Measurements from ENCODE around the gene NSD1. TPM values are rescaled to one million over a fixed set of nuclear protein-coding genes. Genes with fewer than 3 reads are reported as not detected.
A peak's percentile ranks its signal among the peaks of the same experiment; 100 is the strongest.

NSD1 gene
- total RNA-seq, 1 donor from 2014 or later: 103 TPM

- DNase-seq: no peak
- H3K4me1 Mint-ChIP-seq: no peaks in the 10 kb centered on the region
- intact Hi-C loops (cut with micrococcal nuclease): no loop called here
- no peak overlapping the region for H3K27ac Mint-ChIP-seq
- no peaks in the 10 kb centered on the region for H3K36me3 Mint-ChIP-seq (ENCODE audit: low read depth)
- H3K4me3 Mint-ChIP-seq: no peak overlapping the region
- no peaks in the 10 kb centered on the region for H3K9me3 Mint-ChIP-seq
- peaks cover 2% of the 10 kb centered on the region for H3K27me3 Mint-ChIP-seq
Observed at GRCh38 chr5:177105691-177106476, 27.7 kb upstream of the NSD1 start.

DNA sequence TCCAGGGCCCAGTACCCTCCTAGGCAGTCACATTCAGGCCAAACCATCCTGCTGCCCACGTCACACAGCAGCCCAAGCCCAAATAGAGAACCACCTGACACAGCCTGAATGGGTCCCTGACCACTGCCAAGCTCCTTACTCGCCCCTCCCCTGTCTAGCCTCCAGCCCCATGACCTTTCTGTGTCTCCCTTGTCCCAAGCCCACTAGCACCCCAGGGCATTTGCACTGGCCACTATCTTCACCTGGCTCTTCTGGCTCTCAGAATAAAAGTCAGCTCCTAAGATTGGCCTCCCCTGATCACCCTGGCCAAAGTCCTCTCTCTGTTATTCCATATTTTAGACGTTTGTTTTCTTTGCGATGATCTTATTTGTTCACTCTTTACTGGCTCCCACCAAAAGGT lies 26.4 kb upstream of the NSD1 start:
- Mint-ChIP-seq H3K36me3 (ENCODE audit: low read depth) (no peaks in the 10 kb centered on the region), H3K4me1 (peaks cover 2% of the 10 kb centered on the region), H3K9me3 (no peaks in the 10 kb centered on the region), H3K27me3 (peaks cover 2% of the 10 kb centered on the region), H3K4me3 (no peak overlapping the region), H3K27ac (no peak overlapping the region)
- DNase-seq: no peak
- intact Hi-C loops (cut with micrococcal nuclease): no loop called here

DNA sequence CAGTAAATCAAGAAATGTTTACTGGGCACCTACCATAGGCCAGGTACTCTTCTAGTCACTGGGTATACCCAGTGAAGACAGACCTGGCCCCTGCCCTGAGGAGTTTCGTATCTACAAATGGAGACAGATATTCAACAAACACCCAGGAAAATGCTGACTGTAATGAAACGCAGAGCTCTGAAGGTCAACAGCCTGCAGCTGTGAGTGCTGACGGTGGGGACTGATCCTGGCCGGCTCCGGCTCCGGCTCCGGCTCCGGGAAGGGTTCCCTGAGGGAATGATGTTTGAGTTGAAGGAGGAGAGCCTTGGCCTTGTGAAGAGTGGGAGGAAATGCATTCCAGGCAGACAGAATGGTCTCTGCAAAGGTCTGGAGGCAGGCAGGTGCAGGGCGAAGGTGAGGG lies 23.8 kb upstream of the NSD1 start:
- no peaks in the 10 kb centered on the region for H3K27me3 Mint-ChIP-seq
- no peak overlapping the region for H3K27ac Mint-ChIP-seq
- H3K9me3 Mint-ChIP-seq: no peaks in the 10 kb centered on the region
- peaks cover 7% of the 10 kb centered on the region for H3K4me1 Mint-ChIP-seq
- no peak overlapping the region for H3K4me3 Mint-ChIP-seq
- intact Hi-C loops (cut with micrococcal nuclease): loop anchor here (2.0 to 10.0 kb wide), 3 partner anchors 37 to 345 kb away; no protein-coding TSS in a partner anchor
- no peak for DNase-seq
- H3K36me3 Mint-ChIP-seq (ENCODE audit: low read depth): no peaks in the 10 kb centered on the region

DNA sequence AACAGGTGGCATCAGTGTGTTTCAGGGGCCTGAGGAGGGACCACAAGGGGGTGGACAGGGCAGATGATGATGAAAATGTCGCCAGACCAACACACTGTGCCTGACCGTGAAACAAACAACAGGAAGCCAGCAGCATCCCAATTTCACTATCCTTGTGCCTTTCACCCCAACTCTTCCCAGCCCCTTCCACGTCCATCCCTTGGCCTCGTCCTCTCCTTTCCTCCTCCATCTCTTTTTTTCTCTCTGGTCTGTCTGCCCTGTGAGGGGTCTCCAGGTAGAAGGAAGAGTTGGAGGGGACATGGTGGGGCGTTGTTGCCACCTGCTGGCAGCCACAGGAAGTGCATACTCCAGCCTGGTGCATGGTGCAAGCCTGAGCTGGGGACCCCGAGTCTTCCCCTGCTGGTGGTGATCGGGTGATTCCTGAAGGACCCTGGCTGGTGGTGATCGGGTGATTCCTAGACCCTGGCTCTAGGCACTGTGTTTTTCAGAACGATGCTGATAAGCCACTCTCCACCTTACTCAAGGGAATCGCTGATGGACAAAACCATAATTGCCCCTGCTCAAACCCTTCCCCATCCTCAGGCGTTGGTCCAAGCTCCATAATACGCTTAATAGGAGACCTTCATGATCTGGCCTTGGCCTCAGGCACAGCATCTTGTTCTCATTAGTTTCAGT lies 21.7 kb upstream of the NSD1 start:
- no peak overlapping the region for H3K4me3 Mint-ChIP-seq
- H3K27me3 Mint-ChIP-seq: no peaks in the 10 kb centered on the region
- no peak overlapping the region for H3K27ac Mint-ChIP-seq
- intact Hi-C loops (cut with micrococcal nuclease): loop anchor here (1.0 to 10.0 kb wide), 5 partner anchors 39 to 454 kb away; partner anchors contain the start of genes PRELID1 and RAB24
- no peaks in the 10 kb centered on the region for H3K36me3 Mint-ChIP-seq (ENCODE audit: low read depth)
- H3K4me1 Mint-ChIP-seq: peaks cover 16% of the 10 kb centered on the region
- peak; percentile 89 for DNase-seq
- H3K9me3 Mint-ChIP-seq: no peaks in the 10 kb centered on the region

- Mint-ChIP-seq H3K27ac (no peak overlapping the region), H3K36me3 (ENCODE audit: low read depth) (no peaks in the 10 kb centered on the region), H3K4me1 (peaks cover 19% of the 10 kb centered on the region), H3K4me3 (no peak overlapping the region), H3K27me3 (no peaks in the 10 kb centered on the region), H3K9me3 (no peaks in the 10 kb centered on the region)
- intact Hi-C loops (cut with micrococcal nuclease): loop anchor here (1.0 to 10.0 kb wide), 4 partner anchors 190 to 454 kb away; partner anchors contain the start of genes PRELID1 and RAB24
- DNase-seq: no peak
Observed at GRCh38 chr5:177112589-177113220, 20.9 kb upstream of the NSD1 start.

DNA sequence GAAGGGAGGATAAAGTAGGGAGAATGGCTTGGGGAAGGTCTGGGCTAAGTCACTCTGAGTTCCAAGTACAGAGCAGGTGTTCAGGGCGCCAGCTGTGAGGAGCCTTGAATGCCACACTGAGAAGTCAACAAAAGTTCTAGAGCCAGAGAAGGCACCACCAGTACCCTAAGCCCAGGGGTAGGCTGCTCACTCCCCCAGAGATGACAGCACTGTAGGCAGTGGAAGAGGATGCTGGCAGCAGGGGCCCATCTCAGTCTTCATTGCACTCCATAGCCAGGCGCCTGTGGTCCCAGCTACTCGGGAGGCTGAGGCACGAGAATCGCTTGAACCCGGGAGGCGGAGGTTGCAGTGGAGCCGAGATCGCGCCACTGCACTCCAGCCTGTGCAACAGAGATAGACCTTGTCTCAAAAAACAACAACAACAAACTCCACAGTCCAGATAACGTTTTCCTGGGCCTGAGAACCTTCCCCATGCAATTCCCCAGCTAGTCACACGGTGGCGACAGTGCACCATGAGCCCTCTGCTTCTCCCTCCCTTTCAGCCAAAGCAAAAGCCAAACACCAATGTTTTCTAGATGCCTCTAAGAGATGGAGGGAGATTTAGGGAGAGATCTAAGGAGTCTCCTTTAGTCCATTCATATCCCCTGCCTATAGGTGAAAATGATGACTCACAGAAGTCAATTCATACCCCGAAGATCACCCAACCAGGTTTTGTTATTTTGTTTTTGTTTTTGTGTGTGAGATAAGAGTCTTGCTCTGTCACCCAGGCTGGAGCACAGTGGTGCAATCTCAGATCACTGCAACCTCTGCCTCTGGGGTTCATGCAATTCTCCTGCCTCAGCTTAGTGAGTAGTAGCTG lies 19.8 kb upstream of the NSD1 start:
- intact Hi-C loops (cut with micrococcal nuclease): loop anchor here (1.0 to 10.0 kb wide), 6 partner anchors 21 to 341 kb away; partner anchors contain the start of genes PRELID1 and RAB24
- no peak overlapping the region for H3K4me3 Mint-ChIP-seq
- H3K36me3 Mint-ChIP-seq (ENCODE audit: low read depth): no peaks in the 10 kb centered on the region
- DNase-seq: peak; percentile 94
- no peaks in the 10 kb centered on the region for H3K9me3 Mint-ChIP-seq
- no peaks in the 10 kb centered on the region for H3K27me3 Mint-ChIP-seq
- H3K27ac Mint-ChIP-seq: no peak overlapping the region
- peaks cover 19% of the 10 kb centered on the region for H3K4me1 Mint-ChIP-seq

GRCh38 chr5:177116631-177117373 lies 16.8 kb upstream of the NSD1 start:
- DNase-seq: peak; percentile 94
- Mint-ChIP-seq H3K4me1 (peaks cover 18% of the 10 kb centered on the region), H3K4me3 (peak overlapping the region; percentile 55), H3K27ac (peak overlapping the region; percentile 79), H3K36me3 (ENCODE audit: low read depth) (no peaks in the 10 kb centered on the region), H3K27me3 (no peaks in the 10 kb centered on the region), H3K9me3 (no peaks in the 10 kb centered on the region)
- intact Hi-C loops (cut with micrococcal nuclease): loop anchor here (10.0 kb wide), 2 partner anchors 258 to 338 kb away; no protein-coding TSS in a partner anchor

- DNase-seq: no peak
- Mint-ChIP-seq H3K4me1 (peaks cover 17% of the 10 kb centered on the region), H3K27ac (no peak overlapping the region), H3K36me3 (ENCODE audit: low read depth) (no peaks in the 10 kb centered on the region), H3K4me3 (no peak overlapping the region), H3K9me3 (peaks cover under 1% of the 10 kb centered on the region), H3K27me3 (no peaks in the 10 kb centered on the region)
- intact Hi-C loops (cut with micrococcal nuclease): loop anchor here (10.0 kb wide), 2 partner anchors 257 to 337 kb away; no protein-coding TSS in a partner anchor
Observed at GRCh38 chr5:177117441-177118045, 16.0 kb upstream of the NSD1 start.

DNA sequence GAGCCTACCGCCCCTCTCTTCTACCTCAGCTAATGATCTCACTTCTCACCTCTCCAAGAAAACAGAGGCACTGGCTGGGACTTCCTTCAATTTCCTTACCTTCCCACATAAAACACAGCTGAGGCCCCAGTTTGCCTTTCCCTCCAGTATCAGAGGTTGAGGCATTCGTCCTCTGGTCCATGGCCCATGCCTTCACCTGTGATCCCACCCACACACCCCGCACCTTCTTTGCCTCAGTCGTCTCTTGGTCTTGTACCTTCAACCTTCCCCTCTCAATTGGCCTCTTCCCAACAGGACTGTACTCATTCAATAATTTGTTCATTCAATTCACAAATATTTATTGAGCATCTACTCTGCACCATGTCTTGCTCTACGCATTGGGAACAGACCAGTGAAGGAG lies 11.0 kb upstream of the NSD1 start:
- Mint-ChIP-seq H3K9me3 (peaks cover 4% of the 10 kb centered on the region), H3K4me3 (no peak overlapping the region), H3K27me3 (peaks cover 2% of the 10 kb centered on the region), H3K4me1 (peaks cover 3% of the 10 kb centered on the region), H3K36me3 (ENCODE audit: low read depth) (no peaks in the 10 kb centered on the region), H3K27ac (no peak overlapping the region)
- DNase-seq: no peak
- intact Hi-C loops (cut with micrococcal nuclease): no loop called here

GRCh38 chr5:177123789-177124485 lies 9.6 kb upstream of the NSD1 start:
- no peaks in the 10 kb centered on the region for H3K36me3 Mint-ChIP-seq (ENCODE audit: low read depth)
- intact Hi-C loops (cut with micrococcal nuclease): no loop called here

GRCh38 chr5:177124486-177124991 lies 9.0 kb upstream of the NSD1 start:
- H3K27ac Mint-ChIP-seq: peak overlapping the region; percentile 48
- no peak for DNase-seq
- H3K27me3 Mint-ChIP-seq: peaks cover 2% of the 10 kb centered on the region
- intact Hi-C loops (cut with micrococcal nuclease): no loop called here
- peaks cover 4% of the 10 kb centered on the region for H3K9me3 Mint-ChIP-seq
- peaks cover 19% of the 10 kb centered on the region for H3K4me1 Mint-ChIP-seq
- no peaks in the 10 kb centered on the region for H3K36me3 Mint-ChIP-seq (ENCODE audit: low read depth)
- H3K4me3 Mint-ChIP-seq: no peak overlapping the region

More at GRCh38 chr5:177123789-177124485, 9.6 kb upstream of the NSD1 start:
- DNase-seq: no peak
- no peak overlapping the region for H3K4me3 Mint-ChIP-seq
- peaks cover 2% of the 10 kb centered on the region for H3K27me3 Mint-ChIP-seq
- no peak overlapping the region for H3K27ac Mint-ChIP-seq
- peaks cover 13% of the 10 kb centered on the region for H3K4me1 Mint-ChIP-seq
- H3K9me3 Mint-ChIP-seq: peaks cover 4% of the 10 kb centered on the region

DNA sequence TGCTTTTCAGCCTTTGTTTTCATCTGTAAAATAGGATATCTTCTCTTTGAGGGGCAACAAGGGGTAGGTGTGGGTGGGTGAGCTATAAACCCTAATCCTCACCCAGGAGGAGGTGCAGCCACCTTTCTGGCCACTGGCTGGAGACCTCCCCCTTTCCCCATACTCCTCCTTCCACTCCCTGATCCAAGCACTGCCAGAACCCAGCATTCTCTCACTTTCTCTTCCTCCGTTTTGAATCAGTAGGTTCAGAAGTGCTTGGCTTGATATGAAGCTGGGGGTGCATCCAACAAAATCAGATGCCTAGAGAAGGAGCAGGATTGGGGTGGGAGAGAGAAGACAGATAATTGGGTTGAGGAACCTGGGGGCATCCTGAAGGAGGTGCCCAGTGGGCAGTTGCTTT lies 6.8 kb upstream of the NSD1 start:
- Mint-ChIP-seq H3K4me3 (no peak overlapping the region), H3K36me3 (ENCODE audit: low read depth) (no peaks in the 10 kb centered on the region), H3K27ac (no peak overlapping the region), H3K9me3 (peaks cover 4% of the 10 kb centered on the region), H3K4me1 (peaks cover 32% of the 10 kb centered on the region), H3K27me3 (peaks cover 2% of the 10 kb centered on the region)
- intact Hi-C loops (cut with micrococcal nuclease): no loop called here
- no peak for DNase-seq

Measured in activated CD4-positive, alpha-beta T cell treated with anti-CD3 and anti-CD28 coated beads, Interleukin-2, amount 10 ng/mL, durations not matched to agents 24 days and 14 days (primary cell).